Panc1 (cell line): ENCODE measurements around the gene PPIL6. TPM values are rescaled to one million over a fixed set of nuclear protein-coding genes. Genes with fewer than 3 reads are reported as not detected.

Source experiments
- ATAC-seq: fragments of 200-7000 bp; cut with Tn5 transposase; 2 replicates; pipeline ENCODE4 v1.9.1; 2020; ENCODE audit warnings: mild to moderate bottlenecking, moderate library complexity
- BruUV-seq: library from RNA; stranded (reverse); fragments of 400-500 nt; replicated peaks from 2 replicates; lab custom pipeline; 2021; lab: Mats Ljungman, UMichigan
- CTCF ChIA-PET: fragments of 300-600 bp; sonication (Branson Sonifier 250); formaldehyde crosslinking; loops from one replicate; lab custom pipeline; 2022; ENCODE audit warnings: antibody characterized with exemption; lab: Charles Lee
- POLR2A ChIA-PET: fragments of 300-600 bp; sonication (Branson Sonifier 250); formaldehyde crosslinking; loops from one replicate; lab custom pipeline; 2022; ENCODE audit warnings: antibody characterized with exemption; lab: Charles Lee
- DNase-seq: peaks from one replicate; pipeline ENCODE4 v3.0.0-alpha.2; 2010; ENCODE audit warnings: low read depth, low spot score
- H3K27ac ChIP-seq: 2 replicates; pipeline ENCODE4 v1.5.1; 2011; ENCODE audit warnings: mild to moderate bottlenecking, low read length, inconsistent platforms
- H3K27me3 ChIP-seq: fragments of 200-500 bp; sonication (Bioruptor generic); 2 replicates; pipeline ENCODE4 v1.6.0; 2014; ENCODE audit warnings: low read length, inconsistent platforms; ENCODE audit not compliant: control insufficient read depth, insufficient read depth
- H3K36me3 ChIP-seq: fragments of 200-500 bp; sonication (Bioruptor generic); 2 replicates; pipeline ENCODE4 v1.5.1; 2014; ENCODE audit warnings: inconsistent platforms, mild to moderate bottlenecking, low read length, moderate library complexity; ENCODE audit not compliant: control insufficient read depth, insufficient read depth
- H3K4me1 ChIP-seq: 2 replicates; pipeline ENCODE4 v1.5.1; 2011; ENCODE audit warnings: inconsistent platforms, mild to moderate bottlenecking, low read length, moderate library complexity; ENCODE audit not compliant: control insufficient read depth, insufficient read depth
- H3K4me3 ChIP-seq, 2 experiments: 2 replicates each; pipeline ENCODE4 v1.5.1; 2011 to 2012; ENCODE audit warnings: low read depth in 2 of 2, low read length in 2 of 2, mild to moderate bottlenecking in 2 of 2, inconsistent platforms in 1 of 2, moderate library complexity in 1 of 2
- H3K9me3 ChIP-seq: fragments of 200-500 bp; sonication (Bioruptor generic); 2 replicates; pipeline ENCODE4 v1.5.1; 2014; ENCODE audit warnings: low read depth, mild to moderate bottlenecking, inconsistent platforms, low read length, moderate library complexity; ENCODE audit not compliant: control insufficient read depth, insufficient read depth
- POLR2AphosphoS5 ChIP-seq: IDR thresholded peaks from 2 replicates; pipeline ENCODE4 v1.6.1; 2012; ENCODE audit warnings: mild to moderate bottlenecking, low read depth, low read length, moderate library complexity
- SIN3A ChIP-seq: IDR thresholded peaks from 2 replicates; pipeline ENCODE4 v1.6.1; 2012; ENCODE audit warnings: low read depth, mild to moderate bottlenecking, low read length, moderate library complexity, borderline replicate concordance; ENCODE audit not compliant: insufficient read depth
- TCF7L2 ChIP-seq: IDR thresholded peaks from 2 replicates; pipeline ENCODE4 v1.6.1; 2011; ENCODE audit warnings: mild to moderate bottlenecking, low read depth, low read length, inconsistent platforms
- in situ Hi-C: cut with HindIII; loops from 2 replicates; pipeline ENCODE4 v1.10.0; 2016; ENCODE audit warnings: low sequenced_read_pairs, low pct_unique_long_range_greater_than_20kb
- intact Hi-C: fragments of 100-400 bp; cut with micrococcal nuclease; formaldehyde crosslinking; loops from one replicate; pipeline ENCODE4 v1.10.0; 2022; ENCODE audit not compliant: unreplicated experiment
- total RNA-seq: library from RNA; stranded (reverse); gene quantifications from one replicate; pipeline ENCODE4 v1.2.1, GENCODE V29; 2021; ENCODE audit not compliant: unreplicated experiment
- TF ChIP-seq, protein P1 (sequence below): fragments of 450-650 bp; IDR thresholded peaks from 2 replicates; pipeline ENCODE4 v1.5.1; 2017; ENCODE audit warnings: mild to moderate bottlenecking
- TF ChIP-seq, protein P2 (sequence below), 2 experiments: IDR thresholded peaks; 2 replicates each; pipeline ENCODE4 v1.6.1; 2011 to 2012; ENCODE audit warnings: low read depth in 2 of 2, control low read depth in 1 of 2, low read length in 1 of 2, mild to moderate bottlenecking in 1 of 2, moderate library complexity in 1 of 2; ENCODE audit not compliant: insufficient read depth in 1 of 2

The PPIL6 gene
- total RNA-seq, 1 experiment from 2014 or later, result 2.2 TPM

GRCh38 chr6:109460161-109460829, 19.9 kb upstream of the PPIL6 start:
- peaks cover 16% of the 10 kb centered on the region for H3K4me1 ChIP-seq
- no TSS peak for BruUV-seq
- ChIA-PET POLR2A (interaction anchor here (0.6 to 0.8 kb wide), 4 partner anchors 9 to 479 kb away, joined by 3 to 5 read pairs (median 4); no protein-coding TSS in a partner anchor), CTCF (interaction anchor here (0.6 to 1.2 kb wide), 4 partner anchors 12 to 930 kb away, joined by 4 to 7 read pairs (median 5); no protein-coding TSS in a partner anchor)
- in situ Hi-C loops, result no loop called here
- H3K4me3 ChIP-seq, result no peak overlapping the region
- TF ChIP-seq, protein P1, sequence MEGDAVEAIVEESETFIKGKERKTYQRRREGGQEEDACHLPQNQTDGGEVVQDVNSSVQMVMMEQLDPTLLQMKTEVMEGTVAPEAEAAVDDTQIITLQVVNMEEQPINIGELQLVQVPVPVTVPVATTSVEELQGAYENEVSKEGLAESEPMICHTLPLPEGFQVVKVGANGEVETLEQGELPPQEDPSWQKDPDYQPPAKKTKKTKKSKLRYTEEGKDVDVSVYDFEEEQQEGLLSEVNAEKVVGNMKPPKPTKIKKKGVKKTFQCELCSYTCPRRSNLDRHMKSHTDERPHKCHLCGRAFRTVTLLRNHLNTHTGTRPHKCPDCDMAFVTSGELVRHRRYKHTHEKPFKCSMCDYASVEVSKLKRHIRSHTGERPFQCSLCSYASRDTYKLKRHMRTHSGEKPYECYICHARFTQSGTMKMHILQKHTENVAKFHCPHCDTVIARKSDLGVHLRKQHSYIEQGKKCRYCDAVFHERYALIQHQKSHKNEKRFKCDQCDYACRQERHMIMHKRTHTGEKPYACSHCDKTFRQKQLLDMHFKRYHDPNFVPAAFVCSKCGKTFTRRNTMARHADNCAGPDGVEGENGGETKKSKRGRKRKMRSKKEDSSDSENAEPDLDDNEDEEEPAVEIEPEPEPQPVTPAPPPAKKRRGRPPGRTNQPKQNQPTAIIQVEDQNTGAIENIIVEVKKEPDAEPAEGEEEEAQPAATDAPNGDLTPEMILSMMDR, result no peak
- no peak for TF ChIP-seq TCF7L2
- TF ChIP-seq POLR2AphosphoS5, result no peak
- no peak for TF ChIP-seq SIN3A
- TF ChIP-seq, protein P2, sequence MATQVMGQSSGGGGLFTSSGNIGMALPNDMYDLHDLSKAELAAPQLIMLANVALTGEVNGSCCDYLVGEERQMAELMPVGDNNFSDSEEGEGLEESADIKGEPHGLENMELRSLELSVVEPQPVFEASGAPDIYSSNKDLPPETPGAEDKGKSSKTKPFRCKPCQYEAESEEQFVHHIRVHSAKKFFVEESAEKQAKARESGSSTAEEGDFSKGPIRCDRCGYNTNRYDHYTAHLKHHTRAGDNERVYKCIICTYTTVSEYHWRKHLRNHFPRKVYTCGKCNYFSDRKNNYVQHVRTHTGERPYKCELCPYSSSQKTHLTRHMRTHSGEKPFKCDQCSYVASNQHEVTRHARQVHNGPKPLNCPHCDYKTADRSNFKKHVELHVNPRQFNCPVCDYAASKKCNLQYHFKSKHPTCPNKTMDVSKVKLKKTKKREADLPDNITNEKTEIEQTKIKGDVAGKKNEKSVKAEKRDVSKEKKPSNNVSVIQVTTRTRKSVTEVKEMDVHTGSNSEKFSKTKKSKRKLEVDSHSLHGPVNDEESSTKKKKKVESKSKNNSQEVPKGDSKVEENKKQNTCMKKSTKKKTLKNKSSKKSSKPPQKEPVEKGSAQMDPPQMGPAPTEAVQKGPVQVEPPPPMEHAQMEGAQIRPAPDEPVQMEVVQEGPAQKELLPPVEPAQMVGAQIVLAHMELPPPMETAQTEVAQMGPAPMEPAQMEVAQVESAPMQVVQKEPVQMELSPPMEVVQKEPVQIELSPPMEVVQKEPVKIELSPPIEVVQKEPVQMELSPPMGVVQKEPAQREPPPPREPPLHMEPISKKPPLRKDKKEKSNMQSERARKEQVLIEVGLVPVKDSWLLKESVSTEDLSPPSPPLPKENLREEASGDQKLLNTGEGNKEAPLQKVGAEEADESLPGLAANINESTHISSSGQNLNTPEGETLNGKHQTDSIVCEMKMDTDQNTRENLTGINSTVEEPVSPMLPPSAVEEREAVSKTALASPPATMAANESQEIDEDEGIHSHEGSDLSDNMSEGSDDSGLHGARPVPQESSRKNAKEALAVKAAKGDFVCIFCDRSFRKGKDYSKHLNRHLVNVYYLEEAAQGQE (IDR thresholded peaks at IDR 0.05; ENCODE audit: insufficient read depth in 1 of 2, low read depth in 2 of 2, low read length in 1 of 2), result no peak
- no peak overlapping the region for H3K27ac ChIP-seq
- no peak for DNase-seq
- peaks cover 21% of the 10 kb centered on the region for H3K36me3 ChIP-seq
- no peaks in the 10 kb centered on the region for H3K9me3 ChIP-seq
- no peaks in the 10 kb centered on the region for H3K27me3 ChIP-seq
- no peak for ATAC-seq
- intact Hi-C loops, result no loop called here

- CTCF ChIA-PET, result no interaction called here
- TF ChIP-seq SIN3A (no peak), TCF7L2 (no peak), POLR2AphosphoS5 (no peak)
- TF ChIP-seq, protein P2 (IDR thresholded peaks at IDR 0.05; ENCODE audit: insufficient read depth in 1 of 2, low read depth in 2 of 2, low read length in 1 of 2), result no peak
- TF ChIP-seq, protein P1, result no peak
- H3K27ac ChIP-seq, result no peak overlapping the region
- in situ Hi-C loops (no loop called here), intact Hi-C loops (no loop called here)
- no peaks in the 10 kb centered on the region for H3K27me3 ChIP-seq
- no TSS peak for BruUV-seq
- DNase-seq (no peak), ATAC-seq (no peak)
- H3K9me3 ChIP-seq, result no peaks in the 10 kb centered on the region
- H3K4me1 ChIP-seq, result peaks cover 22% of the 10 kb centered on the region
- H3K4me3 ChIP-seq, result no peak overlapping the region
- peaks cover 9% of the 10 kb centered on the region for H3K36me3 ChIP-seq
- POLR2A ChIA-PET, result no interaction called here
Observed at GRCh38 chr6:109458774-109459531, 18.5 kb upstream of the PPIL6 start.
